NCI-H446 treated with DMSO at 0.1 percent for 48 hours (cell line): ENCODE results near the gene FAM210B.
A peak's percentile ranks its signal among the peaks of the same experiment; 100 is the strongest.
"Not testable (repeated sequence)": the region's sequence is repeated elsewhere in the genome, so short reads cannot be mapped to it uniquely, and the experiment has no call there.

ENCODE experiments used
- DNase-seq: peaks from one replicate; lab custom pipeline; 2025; lab: John Stamatoyannopoulos, UW

Gene FAM210B

GRCh38 chr20:56361900-56362299 lies 3.1 kb downstream of the FAM210B start:
- DNase-seq = no peak

- DNase-seq = no peak
These were observed 4.1 kb downstream of the FAM210B start for GRCh38 chr20:56362833-56363413.

- no peak for DNase-seq
These were observed 4.7 kb downstream of the FAM210B start for GRCh38 chr20:56363491-56363890.

- DNase-seq = no peak
These were observed 9.8 kb downstream of the FAM210B start for GRCh38 chr20:56368351-56369134.

- no peak for DNase-seq
These were observed 10.4 kb downstream of the FAM210B start for GRCh38 chr20:56369179-56369578.

- DNase-seq = no peak
These were observed 13.2 kb downstream of the FAM210B start for GRCh38 chr20:56371977-56372376.

- no peak for DNase-seq
These were observed 14.1 kb downstream of the FAM210B start for GRCh38 chr20:56372850-56373249.

- no peak for DNase-seq
These were observed 15.2 kb downstream of the FAM210B start for GRCh38 chr20:56373942-56374341.

GRCh38 chr20:56376331-56376730 lies 17.6 kb downstream of the FAM210B start:
- no peak for DNase-seq

- DNase-seq = no peak
These were observed 19.6 kb downstream of the FAM210B start for GRCh38 chr20:56378386-56378785.

GRCh38 chr20:56380375-56380774 lies 21.6 kb downstream of the FAM210B start:
- no peak for DNase-seq

GRCh38 chr20:56381501-56381900 lies 22.7 kb downstream of the FAM210B start:
- no peak for DNase-seq

- DNase-seq = no peak
These were observed 23.9 kb downstream of the FAM210B start for GRCh38 chr20:56382696-56383095.

- DNase-seq = no peak
These were observed 24.6 kb downstream of the FAM210B start for GRCh38 chr20:56383334-56383733.

GRCh38 chr20:56385130-56385529 lies 26.4 kb downstream of the FAM210B start:
- no peak for DNase-seq

- no peak for DNase-seq
These were observed 27.4 kb downstream of the FAM210B start for GRCh38 chr20:56386219-56386618.

GRCh38 chr20:56388882-56389281 lies 30.1 kb downstream of the FAM210B start:
- no peak for DNase-seq

GRCh38 chr20:56389807-56390206 lies 31.0 kb downstream of the FAM210B start:
- DNase-seq = no peak

GRCh38 chr20:56390396-56390795 lies 31.6 kb downstream of the FAM210B start:
- DNase-seq = not testable (repeated sequence)

GRCh38 chr20:56391037-56391436 lies 32.3 kb downstream of the FAM210B start:
- DNase-seq = no peak

- no peak for DNase-seq
These were observed 32.9 kb downstream of the FAM210B start for GRCh38 chr20:56391596-56392131.

GRCh38 chr20:56392132-56392880 lies 33.5 kb downstream of the FAM210B start, which contains the start of the genes AURKA and CSTF1:
AURKA (minus strand) TSS chr20:56392215; CDS start chr20:56388197, 4,018 bp downstream.
CSTF1 (plus strand) TSS chr20:56392645; CDS start chr20:56395553, 2,908 bp downstream.
- peak; percentile 98 for DNase-seq
